ENCODE data around the gene TMEM151A. TPM values are rescaled to one million over a fixed set of nuclear protein-coding genes. Genes with fewer than 3 reads are reported as not detected.

TMEM151A gene
- total RNA-seq, 3 donors from 2014 or later, result 0.16 to 1.6 (median 0.33) TPM

DNA sequence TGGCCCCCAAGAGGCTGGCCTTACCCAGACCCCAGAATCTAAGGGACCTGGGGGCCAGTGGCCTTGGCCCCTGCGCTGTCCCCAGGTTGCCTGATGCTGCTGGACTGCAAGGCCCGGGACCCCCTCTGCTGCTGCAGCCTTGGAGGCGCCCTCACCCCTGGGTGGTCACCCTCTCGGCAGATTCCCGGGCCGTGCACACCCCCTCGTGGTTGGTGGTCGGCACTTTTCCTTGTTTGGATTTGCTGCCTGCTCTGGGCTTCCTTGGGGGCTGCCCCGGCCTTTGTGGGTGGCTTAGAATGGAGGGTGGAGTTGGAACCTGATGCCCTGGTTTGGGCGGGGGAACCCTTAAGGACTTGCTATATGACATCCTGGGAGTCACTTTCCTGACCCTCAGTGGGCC is 39.2 kb downstream of the TMEM151A start:
- Histone ChIP-seq H3K36me3 (no peaks in the 10 kb centered on the region), H3K27me3 (no peaks in the 10 kb centered on the region), H3K4me3 (no peak overlapping the region), H3K9me3 (no peaks in the 10 kb centered on the region), H3K4me1 (peaks cover 3 to 4% of the 10 kb centered on the region in 2 donors), H3K27ac (no peak overlapping the region)
- no peak for DNase-seq (ENCODE audit: low spot score in 2 of 2)
- TF ChIP-seq, protein P1, sequence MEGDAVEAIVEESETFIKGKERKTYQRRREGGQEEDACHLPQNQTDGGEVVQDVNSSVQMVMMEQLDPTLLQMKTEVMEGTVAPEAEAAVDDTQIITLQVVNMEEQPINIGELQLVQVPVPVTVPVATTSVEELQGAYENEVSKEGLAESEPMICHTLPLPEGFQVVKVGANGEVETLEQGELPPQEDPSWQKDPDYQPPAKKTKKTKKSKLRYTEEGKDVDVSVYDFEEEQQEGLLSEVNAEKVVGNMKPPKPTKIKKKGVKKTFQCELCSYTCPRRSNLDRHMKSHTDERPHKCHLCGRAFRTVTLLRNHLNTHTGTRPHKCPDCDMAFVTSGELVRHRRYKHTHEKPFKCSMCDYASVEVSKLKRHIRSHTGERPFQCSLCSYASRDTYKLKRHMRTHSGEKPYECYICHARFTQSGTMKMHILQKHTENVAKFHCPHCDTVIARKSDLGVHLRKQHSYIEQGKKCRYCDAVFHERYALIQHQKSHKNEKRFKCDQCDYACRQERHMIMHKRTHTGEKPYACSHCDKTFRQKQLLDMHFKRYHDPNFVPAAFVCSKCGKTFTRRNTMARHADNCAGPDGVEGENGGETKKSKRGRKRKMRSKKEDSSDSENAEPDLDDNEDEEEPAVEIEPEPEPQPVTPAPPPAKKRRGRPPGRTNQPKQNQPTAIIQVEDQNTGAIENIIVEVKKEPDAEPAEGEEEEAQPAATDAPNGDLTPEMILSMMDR (IDR thresholded peaks at IDR 0.05), result no peak
- TF ChIP-seq POLR2A (IDR thresholded peaks at IDR 0.05) (no peak), POLR2AphosphoS5 (IDR thresholded peaks at IDR 0.05) (no peak)
- intact Hi-C loops (cut with DNase I; ENCODE audit: low total_unique reads), result no loop called here

DNA sequence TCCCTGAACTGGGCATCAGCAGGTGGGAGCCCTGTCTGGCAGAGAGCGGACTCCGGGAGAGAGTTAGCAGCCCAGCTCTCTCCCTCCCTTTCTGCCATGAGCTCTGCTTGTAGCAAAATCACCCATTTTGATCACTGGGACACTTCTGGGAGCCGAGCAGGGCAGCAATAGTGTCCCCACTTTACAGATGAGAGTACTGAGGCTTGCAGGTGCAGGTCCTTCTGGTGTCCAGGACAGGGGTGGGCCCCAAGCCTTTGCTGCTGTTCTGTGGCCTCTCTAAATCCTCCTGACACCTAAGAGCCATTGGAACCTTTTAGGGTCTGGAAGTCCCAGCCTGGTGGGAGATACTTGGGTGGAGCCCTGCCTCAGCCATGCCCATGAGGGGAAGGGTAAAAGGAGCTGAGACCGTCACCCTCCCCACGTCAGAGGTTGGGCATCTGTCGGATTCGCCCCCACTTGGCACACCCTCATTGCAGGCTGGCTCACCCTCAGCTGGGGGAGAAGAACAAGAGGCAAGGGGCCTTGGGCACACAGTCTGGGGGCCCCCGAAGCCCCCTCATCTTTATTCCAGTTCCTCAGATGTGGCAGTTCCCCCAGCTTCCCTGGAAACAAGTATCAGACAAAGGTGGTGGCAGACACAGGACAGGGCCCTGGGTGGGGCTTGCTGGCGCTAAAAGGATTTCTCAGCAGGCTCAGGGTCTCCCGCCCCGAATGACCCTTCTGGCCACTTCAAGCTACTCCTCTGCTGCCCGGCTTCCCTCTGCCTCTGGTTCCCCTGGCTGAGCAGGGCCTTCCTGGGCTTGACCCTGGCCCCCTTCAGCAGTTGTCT is 40.1 kb downstream of the TMEM151A start:
- Histone ChIP-seq H3K36me3 (no peaks in the 10 kb centered on the region), H3K4me1 (peaks cover 3 to 8% of the 10 kb centered on the region in 2 donors), H3K27ac (no peak overlapping the region), H3K4me3 (no peak overlapping the region), H3K27me3 (no peaks in the 10 kb centered on the region), H3K9me3 (no peaks in the 10 kb centered on the region)
- no peak for TF ChIP-seq POLR2A (IDR thresholded peaks at IDR 0.05)
- no peak for TF ChIP-seq POLR2AphosphoS5 (IDR thresholded peaks at IDR 0.05)
- TF ChIP-seq, protein P1 (IDR thresholded peaks at IDR 0.05), result no peak
- intact Hi-C loops (cut with DNase I; ENCODE audit: low total_unique reads), result no loop called here
- no peak for DNase-seq (ENCODE audit: low spot score in 2 of 2)

DNA sequence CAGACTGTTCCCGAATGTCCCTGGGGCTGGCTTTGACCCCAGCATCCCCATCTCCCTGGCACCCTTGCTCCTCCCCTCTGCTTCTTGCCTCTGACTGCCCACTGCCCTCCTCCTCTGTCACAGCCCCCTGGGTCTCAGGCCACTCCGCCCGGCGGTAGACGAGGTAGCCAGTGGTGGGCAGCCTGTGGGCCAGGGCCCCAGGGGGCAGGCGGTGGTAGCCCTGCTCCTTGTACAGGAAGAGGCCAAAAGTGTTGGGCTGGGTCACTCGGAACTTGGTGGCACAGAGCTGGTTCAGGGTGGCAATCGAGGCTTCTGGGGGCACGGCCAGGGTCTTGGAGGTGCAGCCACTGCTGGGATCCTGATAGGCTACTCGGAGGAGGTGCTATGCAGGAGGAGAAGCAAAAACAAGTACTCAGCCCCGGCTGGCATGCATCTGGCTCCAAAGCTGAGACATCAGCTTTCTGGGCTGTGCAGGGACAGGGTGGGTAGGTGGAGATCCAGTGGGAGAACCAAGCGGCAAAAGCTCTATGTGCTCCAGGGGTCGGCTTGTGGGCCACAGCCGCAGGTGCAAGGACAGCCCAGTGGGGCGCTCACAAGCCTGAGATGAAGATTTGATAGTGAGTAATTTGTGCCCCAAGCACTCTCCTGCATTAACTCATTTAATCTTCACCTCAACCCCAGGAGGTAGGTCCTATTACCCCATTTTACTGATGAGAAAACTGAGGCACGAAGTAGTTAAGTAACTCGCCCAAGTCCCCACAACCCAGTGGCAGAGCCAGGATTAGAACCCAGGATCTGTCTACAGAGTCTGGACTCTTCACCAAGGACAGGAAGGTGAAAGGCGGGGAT is 40.9 kb downstream of the TMEM151A start:
- H3K27me3 ChIP-seq, result no peaks in the 10 kb centered on the region
- no peak for TF ChIP-seq POLR2A (IDR thresholded peaks at IDR 0.05)
- TF ChIP-seq, protein P1 (IDR thresholded peaks at IDR 0.05), result no peak
- no peak for TF ChIP-seq POLR2AphosphoS5 (IDR thresholded peaks at IDR 0.05)
- no peak overlapping the region for H3K4me3 ChIP-seq
- intact Hi-C loops (cut with DNase I; ENCODE audit: low total_unique reads), result no loop called here
- H3K27ac ChIP-seq, result no peak overlapping the region
- peaks cover 3 to 8% of the 10 kb centered on the region in 2 donors for H3K4me1 ChIP-seq
- no peak for DNase-seq (ENCODE audit: low spot score in 2 of 2)
- no peaks in the 10 kb centered on the region for H3K36me3 ChIP-seq
- H3K9me3 ChIP-seq, result no peaks in the 10 kb centered on the region

DNA sequence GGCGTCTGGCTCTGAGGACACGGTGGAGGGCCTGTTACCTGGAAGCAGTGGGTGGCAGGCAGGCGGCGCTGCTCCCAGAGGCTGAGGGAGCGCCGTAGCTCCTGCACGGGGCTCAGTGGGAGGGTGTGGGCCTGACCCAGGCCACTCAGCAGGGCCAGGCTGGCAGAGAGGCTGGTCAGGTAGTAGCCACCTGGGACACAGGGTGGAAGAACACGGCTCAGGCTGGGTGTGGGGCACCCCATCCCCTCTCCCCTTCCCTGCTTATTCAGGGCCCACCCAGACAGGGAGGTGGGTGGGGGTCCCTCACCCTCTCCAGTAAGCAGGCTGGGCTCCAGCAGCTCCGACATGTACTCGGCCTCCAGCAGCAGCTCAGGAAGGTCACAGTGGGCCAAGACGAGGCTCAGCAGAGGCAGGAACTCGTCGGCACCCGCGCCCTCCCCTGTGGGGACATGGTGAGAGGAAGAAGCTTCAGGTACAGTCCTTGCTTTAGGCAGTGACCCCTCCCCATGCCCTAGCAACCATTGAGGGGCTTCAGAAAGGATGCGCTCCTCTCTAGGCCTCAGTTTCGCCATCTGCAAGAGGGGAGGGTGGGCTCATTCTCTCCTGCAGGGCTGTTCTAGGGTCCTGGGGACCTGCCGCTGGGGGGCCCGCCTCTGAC is 41.7 kb downstream of the TMEM151A start:
- no peaks in the 10 kb centered on the region for H3K27me3 ChIP-seq
- TF ChIP-seq POLR2AphosphoS5 (IDR thresholded peaks at IDR 0.05), result no peak
- no peaks in the 10 kb centered on the region for H3K36me3 ChIP-seq
- intact Hi-C loops (cut with DNase I; ENCODE audit: low total_unique reads), result no loop called here
- H3K4me3 ChIP-seq, result no peak overlapping the region
- H3K27ac ChIP-seq, result no peak overlapping the region
- peaks cover 0 to 8% of the 10 kb centered on the region in 2 donors for H3K4me1 ChIP-seq
- no peak for DNase-seq (ENCODE audit: low spot score in 2 of 2)
- H3K9me3 ChIP-seq, result no peaks in the 10 kb centered on the region

DNA sequence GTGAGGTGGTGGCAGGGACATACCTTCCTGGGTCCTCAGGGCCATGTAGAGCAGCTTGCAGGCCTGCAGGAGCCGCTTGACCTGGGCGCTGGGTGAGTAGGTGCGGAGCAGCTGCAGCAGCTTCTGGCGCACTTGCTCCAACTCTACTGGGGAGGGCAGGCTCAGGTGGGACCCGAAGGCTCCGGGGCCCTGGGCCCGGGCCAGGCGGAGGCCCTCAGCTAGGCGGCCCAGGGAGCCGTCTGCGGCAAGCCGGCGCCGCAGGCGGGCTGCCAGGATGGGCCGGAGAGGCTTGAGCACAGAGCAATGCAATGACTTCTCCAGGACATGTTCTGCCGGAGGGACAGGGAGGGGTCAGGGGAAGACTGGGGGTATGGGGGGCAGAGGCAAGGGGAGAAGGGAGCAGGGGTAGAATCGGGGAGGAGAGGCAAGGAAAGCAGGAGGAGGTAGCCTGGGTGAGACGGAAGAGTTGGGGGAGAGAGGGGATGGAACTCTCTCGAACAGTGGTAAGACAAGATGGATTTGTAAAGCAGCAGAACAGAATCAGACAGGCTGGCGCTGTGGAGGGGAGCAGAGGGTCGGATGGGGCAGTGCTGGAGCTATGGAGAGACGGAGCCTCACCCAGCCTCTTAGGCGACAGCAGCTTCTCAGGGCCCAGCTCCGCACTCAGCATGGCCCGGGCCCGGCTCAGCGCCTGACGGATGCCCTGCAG is 42.4 kb downstream of the TMEM151A start:
- peak overlapping the region in 1 of 3 donors; percentile 80 for H3K4me3 ChIP-seq
- intact Hi-C loops (cut with DNase I; ENCODE audit: low total_unique reads), result no loop called here
- TF ChIP-seq, protein P1 (IDR thresholded peaks at IDR 0.05), result no peak
- TF ChIP-seq POLR2A (IDR thresholded peaks at IDR 0.05) (no peak), POLR2AphosphoS5 (IDR thresholded peaks at IDR 0.05) (no peak)
- no peaks in the 10 kb centered on the region for H3K9me3 ChIP-seq
- H3K27me3 ChIP-seq, result no peaks in the 10 kb centered on the region
- DNase-seq (ENCODE audit: low spot score in 2 of 2), result no peak
- peaks cover 0 to 8% of the 10 kb centered on the region in 2 donors for H3K4me1 ChIP-seq
- no peaks in the 10 kb centered on the region for H3K36me3 ChIP-seq
- H3K27ac ChIP-seq, result no peak overlapping the region
